Measurements from ENCODE around the gene RAMACL. TPM values are rescaled to one million over a fixed set of nuclear protein-coding genes. Genes with fewer than 3 reads are reported as not detected.

RAMACL gene
- total RNA-seq, 1 experiment from 2014 or later, result 0.15 TPM

GRCh38 chr6:166578536-166579236 lies 7.8 kb downstream of the RAMACL start:
- CTCF ChIA-PET, result no interaction called here
- no peak for DNase-seq (ENCODE audit: low read depth, low spot score)

More at GRCh38 chr6:166578536-166579236, 7.8 kb downstream of the RAMACL start:
- Histone ChIP-seq H2AFZ (ENCODE audit: low read depth, low read length, poor library complexity, severe bottlenecking) (no peak overlapping the region), H3K9me3 (ENCODE audit: control insufficient read depth in 1 of 2, insufficient read depth in 1 of 2, low read depth in 1 of 2, low read length in 2 of 2) (no peaks in the 10 kb centered on the region), H3K9me2 (ENCODE audit: insufficient read depth) (no peaks in the 10 kb centered on the region), H3K27me3 (ENCODE audit: insufficient read depth, low read length) (no peaks in the 10 kb centered on the region), H3K36me3 (ENCODE audit: control insufficient read depth in 1 of 2, insufficient read depth in 2 of 2, low read length in 2 of 2) (no peaks in the 10 kb centered on the region), H3K79me2 (ENCODE audit: insufficient read depth, low read length) (no peaks in the 10 kb centered on the region), H3K4me1 (ENCODE audit: control insufficient read depth in 1 of 2, insufficient read depth in 2 of 2, low read length in 2 of 2) (no peaks in the 10 kb centered on the region), H3K4me3 (replicated peaks in 1 of 2; ENCODE audit: low read depth in 1 of 2, low read length in 2 of 2) (no peak overlapping the region), H3K9ac (ENCODE audit: low read length) (no peak overlapping the region), H3K27ac (ENCODE audit: low read depth, low read length) (no peak overlapping the region), H4K20me1 (ENCODE audit: insufficient read depth) (no peaks in the 10 kb centered on the region), H3K4me2 (ENCODE audit: low read length) (no peak overlapping the region)
- TF ChIP-seq RAD21 (IDR thresholded peaks at IDR 0.05; ENCODE audit: low read depth), result no peak
- no peak for TF ChIP-seq TCF7L2 (IDR thresholded peaks at IDR 0.05; ENCODE audit: borderline replicate concordance, extremely low read depth, insufficient read depth, insufficient read length)
- TF ChIP-seq CTCF (IDR thresholded peaks at IDR 0.05 in 2 of 3, conservative IDR thresholded peaks at IDR 0.05 in 1 of 3; ENCODE audit: borderline replicate concordance in 1 of 3, insufficient read depth in 1 of 3, low read depth in 2 of 3, low read length in 2 of 3), result no peak
- no peak for TF ChIP-seq JUND (IDR thresholded peaks at IDR 0.05)
- no peak for TF ChIP-seq CEBPB (IDR thresholded peaks at IDR 0.05; ENCODE audit: low read depth)
- no peak for TF ChIP-seq REST (IDR thresholded peaks at IDR 0.05; ENCODE audit: low read depth)
- TF ChIP-seq MAX (IDR thresholded peaks at IDR 0.05), result no peak
- no peak for TF ChIP-seq CBX3 (IDR thresholded peaks at IDR 0.05; ENCODE audit: low read depth)
- intact Hi-C loops (cut with micrococcal nuclease), result no loop called here
- ChIA-PET POLR2A (no interaction called here), RAD21 (ENCODE audit: low non-redundant PET in 1 of 2, low total read pairs in 2 of 2, uncharacterized antibody in 2 of 2, unreplicated experiment in 2 of 2) (no interaction called here)
- ATAC-seq, result no peak
- BruUV-seq (replicated peaks), result no TSS peak

Data from HCT116 (cell line).